A549 (cell line): Measurements from ENCODE around the gene FIBP. TPM values are rescaled to one million over a fixed set of nuclear protein-coding genes. Genes with fewer than 3 reads are reported as not detected.

ENCODE experiments used
- ATAC-seq, 2 experiments: fragments of 200-7000 bp in 1 of 2; fragments of >200 bp in 1 of 2; cut with Nextera tagmentation in 1 of 2; cut with Tn5 transposase in 1 of 2; 3 replicates each; pipeline versions ENCODE4 v1.8.0 to v1.9.1; 2018 to 2020; ENCODE audit warnings: mild to moderate bottlenecking in 1 of 2, moderate library complexity in 1 of 2
- CTCF ChIA-PET: fragments of 300-600 bp; sonication (Branson Sonifier 250); formaldehyde crosslinking; extraction: SDS; loops from one replicate; lab custom pipeline; 2021; ENCODE audit warnings: antibody characterized with exemption, inconsistent platforms; lab: Yijun Ruan, JAX
- POLR2A ChIA-PET: fragments of 350-600 bp; formaldehyde crosslinking; extraction: SDS; loops from one replicate; lab custom pipeline; 2021; ENCODE audit warnings: antibody characterized with exemption, inconsistent platforms; lab: Yijun Ruan, JAX
- DNase-seq, 2 experiments: peaks; one replicate each; pipeline versions ENCODE4 v3.0.0 to v3.0.0-alpha.2; 2011 to 2016; ENCODE audit warnings: low read depth in 1 of 2, low spot score in 1 of 2
- FAIRE-seq: peaks from 2 replicates; lab custom pipeline; 2011; peaks lifted over from hg19 to GRCh38; lab: Jason Lieb, UNC
- H3K27ac ChIP-seq, 2 experiments: fragments of >200 bp; sonication (Bioruptor Twin); formaldehyde crosslinking; 3 replicates each; pipeline ENCODE4 v1.5.1; 2016 to 2017
- H3K4me1 ChIP-seq: fragments of >200 bp; sonication (Bioruptor Twin); formaldehyde crosslinking; 3 replicates; pipeline ENCODE4 v1.6.1; 2016
- H3K4me2 ChIP-seq: fragments of >200 bp; sonication (Bioruptor Twin); formaldehyde crosslinking; 3 replicates; pipeline ENCODE4 v1.6.1; 2016
- H3K4me3 ChIP-seq: fragments of >200 bp; sonication (Bioruptor Twin); formaldehyde crosslinking; 3 replicates; pipeline ENCODE4 v1.5.1; 2016
- H3K9me3 ChIP-seq: fragments of >200 bp; sonication (Bioruptor Twin); formaldehyde crosslinking; 3 replicates; pipeline ENCODE4 v1.6.1; 2016
- BCL3 ChIP-seq: fragments of >200 bp; sonication (Bioruptor Twin); formaldehyde crosslinking; IDR thresholded peaks from 3 replicates; pipeline ENCODE4 v1.6.1; 2016
- BHLHE40 ChIP-seq: IDR thresholded peaks from 2 replicates; pipeline ENCODE4 v1.6.1; 2012; ENCODE audit warnings: low read depth, low read length, inconsistent platforms
- CBX2 ChIP-seq: fragments of 200-600 bp; sonication (generic); IDR thresholded peaks from 2 replicates; pipeline ENCODE4 v1.6.1; 2016; ENCODE audit warnings: low read depth, mild to moderate bottlenecking, borderline replicate concordance
- CBX8 ChIP-seq: fragments of 200-600 bp; sonication (generic); IDR thresholded peaks from 2 replicates; pipeline ENCODE4 v1.6.1; 2016
- CTCF ChIP-seq: fragments of >200 bp; sonication (Bioruptor Twin); formaldehyde crosslinking; IDR thresholded peaks from 3 replicates; pipeline ENCODE4 v1.5.1; 2016
- EP300 ChIP-seq, 2 experiments: fragments of >200 bp; sonication (Bioruptor Twin); formaldehyde crosslinking; IDR thresholded peaks; 2 replicates in 1 of 2; 3 replicates in 1 of 2; pipeline ENCODE4 v1.6.1; 2016 to 2017
- FOSL2 ChIP-seq, 2 experiments: fragments of 450-650 bp in 1 of 2; fragments of >200 bp in 1 of 2; sonication (Bioruptor Twin) in 1 of 2; formaldehyde crosslinking; IDR thresholded peaks; 2 replicates each; pipeline versions ENCODE4 v1.5.0 to v1.6.1; 2016 to 2020; ENCODE audit warnings: mild to moderate bottlenecking in 1 of 2, moderate library complexity in 1 of 2
- FOXS1 ChIP-seq: fragments of 250-450 bp; sonication (Bioruptor Pico); IDR thresholded peaks from 2 replicates; pipeline ENCODE4 v1.5.0; 2020; ENCODE audit warnings: mild to moderate bottlenecking, moderate library complexity
- KDM5A ChIP-seq: fragments of 200-600 bp; sonication (generic); IDR thresholded peaks from 2 replicates; pipeline ENCODE4 v1.6.1; 2016; ENCODE audit warnings: antibody characterized with exemption, mild to moderate bottlenecking
- MAX ChIP-seq: IDR thresholded peaks from 2 replicates; pipeline ENCODE4 v1.6.1; 2012
- NFE2L2 ChIP-seq: fragments of 150-350 bp; conservative IDR thresholded peaks from 2 replicates; pipeline ENCODE4 v1.6.1; 2014; ENCODE audit warnings: low read length
- POLR2A ChIP-seq: IDR thresholded peaks from 2 replicates; pipeline ENCODE4 v1.6.1; 2012; ENCODE audit warnings: mild to moderate bottlenecking, low read length
- POLR2AphosphoS2 ChIP-seq: conservative IDR thresholded peaks from 2 replicates; pipeline ENCODE4 v1.6.1; 2012; ENCODE audit warnings: low read length, improper control_type of control experiment, inconsistent platforms
- RAD21 ChIP-seq, 2 experiments: fragments of >200 bp in 1 of 2; sonication (Bioruptor Twin) in 1 of 2; formaldehyde crosslinking in 1 of 2; IDR thresholded peaks in 1 of 2; conservative IDR thresholded peaks in 1 of 2; 2 replicates in 1 of 2; 3 replicates in 1 of 2; pipeline ENCODE4 v1.6.1; 2012 to 2018; ENCODE audit warnings: inconsistent platforms in 1 of 2
- RARB ChIP-seq: fragments of 250-450 bp; sonication (Bioruptor Pico); IDR thresholded peaks from 2 replicates; pipeline ENCODE4 v1.8.0; 2021; ENCODE audit warnings: mild to moderate bottlenecking, moderate library complexity
- RCOR1 ChIP-seq: fragments of 150-350 bp; IDR thresholded peaks from 2 replicates; pipeline ENCODE4 v1.6.1; 2014; ENCODE audit warnings: antibody characterized with exemption, low read length, low read depth
- REST ChIP-seq: fragments of 200-600 bp; sonication (generic); IDR thresholded peaks from 2 replicates; pipeline ENCODE4 v1.6.1; 2016; ENCODE audit warnings: antibody characterized with exemption, mild to moderate bottlenecking, moderate library complexity
- RFX5 ChIP-seq: fragments of 450-650 bp; IDR thresholded peaks from 2 replicates; pipeline ENCODE4 v1.7.1; 2014; ENCODE audit warnings: antibody characterized with exemption, mild to moderate bottlenecking, moderate library complexity
- SREBF2 ChIP-seq: fragments of 450-650 bp; IDR thresholded peaks from 2 replicates; pipeline ENCODE4 v1.6.1; 2014; ENCODE audit warnings: mild to moderate bottlenecking, moderate library complexity
- TP53 ChIP-seq: fragments of 250-450 bp; sonication (Bioruptor Pico); IDR thresholded peaks from 2 replicates; pipeline ENCODE4 v1.5.0; 2021; ENCODE audit warnings: mild to moderate bottlenecking, moderate library complexity
- USF2 ChIP-seq: fragments of 450-650 bp; IDR thresholded peaks from 2 replicates; pipeline ENCODE4 v1.6.1; 2014; ENCODE audit warnings: antibody characterized with exemption
- ZFP36 ChIP-seq: fragments of 450-650 bp; IDR thresholded peaks from 2 replicates; pipeline ENCODE4 v1.6.1; 2014; ENCODE audit warnings: borderline replicate concordance; ENCODE audit not compliant: partially characterized antibody
- ZNF302 ChIP-seq: fragments of 250-450 bp; sonication (Bioruptor Pico); IDR thresholded peaks from 2 replicates; pipeline ENCODE4 v1.9.0; 2021; ENCODE audit warnings: inconsistent platforms, mild to moderate bottlenecking, moderate library complexity
- WGBS: methylation state at CpG from one replicate; pipeline ENCODE4 v1.1.6; 2017; ENCODE audit errors: missing lambda C conversion rate; 5-methylcytosine and 5-hydroxymethylcytosine counted together
- polyA plus RNA-seq, 4 experiments: library from polyadenylated mRNA; depleted of rRNA in 3 of 4; stranded (reverse); fragments of >200 nt; fragmentation: RNase III in 1 of 4; extraction: RNeasy Plus Mini Kit Qiagen cat#74134 plus additional on column Dnase treatment in 1 of 4; gene quantifications; 2 replicates in 3 of 4; 3 replicates in 1 of 4; pipeline ENCODE4 v1.2.3, GENCODE V29; 2011 to 2017

The FIBP gene
- polyA plus RNA-seq, 2 of the 4 experiments (the other 2 are of a cell fraction): 60.4 to 72.2 TPM

GRCh38 chr11:65911682-65912568, 23.7 kb upstream of the FIBP start (continued):
- TF ChIP-seq BCL3: no peak
- no peak for TF ChIP-seq CBX8
- TF ChIP-seq USF2: no peak
- no peak for TF ChIP-seq SREBF2
- TF ChIP-seq FOXS1: no peak; the same call in 1 of the 2 replicates
- no peak for TF ChIP-seq FOSL2 (IDR thresholded peaks at IDR 0.05)
- TF ChIP-seq FOSL2 (CRISPR knock-in tag; IDR thresholded peaks at IDR 0.05): no peak
- TF ChIP-seq ZNF302 (CRISPR knock-in tag): no peak
- TF ChIP-seq RAD21 (conservative IDR thresholded peaks at IDR 0.05 in 1 of 2, IDR thresholded peaks at IDR 0.05 in 1 of 2): peak; percentile 38 to 54; a peak in 4 of 5 replicates
- no peak for TF ChIP-seq POLR2AphosphoS2
- no peak for TF ChIP-seq POLR2A
- no peak for TF ChIP-seq KDM5A
- peak; percentile 85 for TF ChIP-seq RFX5
- no peak for TF ChIP-seq NFE2L2
- no peak for TF ChIP-seq RARB
- TF ChIP-seq, all 56 proteins: peak for 12

GRCh38 chr11:65907878-65908277, 19.6 kb upstream of the FIBP start:
- POLR2A ChIA-PET: interaction anchor here (1.0 kb wide), 1 partner anchor 7 kb away, joined by 3 read pairs; no protein-coding TSS in a partner anchor
- H3K4me2 ChIP-seq: no peak overlapping the region
- H3K4me3 ChIP-seq: no peak overlapping the region
- H3K9me3 ChIP-seq: no peaks in the 10 kb centered on the region
- H3K4me1 ChIP-seq: peaks cover 39% of the 10 kb centered on the region
- TF ChIP-seq MAX (no peak), CBX2 (no peak), ZFP36 (peak; percentile 22), RCOR1 (no peak), REST (no peak), TP53 (CRISPR knock-in tag) (no peak), CTCF (no peak), EP300 (IDR thresholded peaks at IDR 0.05) (no peak), BHLHE40 (no peak)
- 88% methylated on average over 6 of the region's 6 CpGs for WGBS
- no peak for ATAC-seq
- no peak for FAIRE-seq
- H3K27ac ChIP-seq: no peak overlapping the region
- DNase-seq: no peak
- CTCF ChIA-PET: interaction anchor here (31.6 kb wide), 1 partner anchor 14 kb away, joined by 618 read pairs; the partner anchor contains the start of genes CCDC85B, FIBP and FOSL1
